ENCODE measurements around the gene CD93.

The CD93 gene

GRCh38 chr20:23086056-23086566 lies at the start of gene CD93:
TSS of gene CD93 (minus strand) at chr20:23086324. CDS start at chr20:23086192, 132 bp downstream.
- TF ChIP-seq ZNF565 (CRISPR knock-in tag; conservative IDR thresholded peaks at IDR 0.05; ENCODE audit: low read depth) (no peak), ZC3H10 (CRISPR knock-in tag; IDR thresholded peaks at IDR 0.05) (no peak), POU6F1 (CRISPR knock-in tag; IDR thresholded peaks at IDR 0.05; ENCODE audit: borderline replicate concordance, low read depth) (no peak)
- ATAC-seq = peak; percentile 23; the same call in 2 of the 3 replicates

- ATAC-seq = no peak
- TF ChIP-seq ZFP30 (CRISPR knock-in tag; IDR thresholded peaks at IDR 0.05) (no peak), CREB5 (CRISPR knock-in tag; IDR thresholded peaks at IDR 0.05; ENCODE audit: low read depth) (no peak), CSRNP3 (CRISPR knock-in tag; IDR thresholded peaks at IDR 0.05) (no peak), TCF4 (CRISPR knock-in tag; IDR thresholded peaks at IDR 0.05; ENCODE audit: borderline replicate concordance) (no peak), BACH2 (CRISPR knock-in tag; IDR thresholded peaks at IDR 0.05; ENCODE audit: borderline replicate concordance) (no peak), GLIS3 (CRISPR knock-in tag; IDR thresholded peaks at IDR 0.05) (no peak), TOX (CRISPR knock-in tag; IDR thresholded peaks at IDR 0.05; ENCODE audit: borderline replicate concordance) (no peak), CSDC2 (CRISPR knock-in tag; IDR thresholded peaks at IDR 0.05) (no peak), ZNF565 (CRISPR knock-in tag; conservative IDR thresholded peaks at IDR 0.05; ENCODE audit: low read depth) (no peak), ZFP3 (CRISPR knock-in tag; IDR thresholded peaks at IDR 0.05) (no peak), ZC3H10 (CRISPR knock-in tag; IDR thresholded peaks at IDR 0.05) (no peak), PPARA (CRISPR knock-in tag; IDR thresholded peaks at IDR 0.05; ENCODE audit: borderline replicate concordance) (no peak), TSHZ2 (CRISPR knock-in tag; IDR thresholded peaks at IDR 0.05) (no peak), ZNF8 (CRISPR knock-in tag; IDR thresholded peaks at IDR 0.05) (no peak), ESRRG (CRISPR knock-in tag; IDR thresholded peaks at IDR 0.05) (no peak), ZNF70 (CRISPR knock-in tag; IDR thresholded peaks at IDR 0.05) (no peak)
These were observed 47.5 kb upstream of the CD93 start for GRCh38 chr20:23133560-23133998.

- no peak for ATAC-seq
- TF ChIP-seq SNAI2 (CRISPR knock-in tag; IDR thresholded peaks at IDR 0.05) = no peak
- TF ChIP-seq ESRRG (CRISPR knock-in tag; IDR thresholded peaks at IDR 0.05) = no peak
- no peak for TF ChIP-seq ZFP30 (CRISPR knock-in tag; IDR thresholded peaks at IDR 0.05)
- no peak for TF ChIP-seq ZNF70 (CRISPR knock-in tag; IDR thresholded peaks at IDR 0.05)
- TF ChIP-seq POU6F1 (CRISPR knock-in tag; IDR thresholded peaks at IDR 0.05; ENCODE audit: borderline replicate concordance, low read depth) = no peak
These were observed 46.9 kb upstream of the CD93 start for GRCh38 chr20:23132930-23133559.
